Measurements from ENCODE around the gene CGRRF1. TPM values are rescaled to one million over a fixed set of nuclear protein-coding genes. Genes with fewer than 3 reads are reported as not detected.

The CGRRF1 gene
- total and polyA plus RNA-seq, 9 of the 15 experiments (the other 6 are each of a cell fraction or from before 2014, with no cell fraction given): 2.8 to 15.8 (median 4.6) TPM

DNA sequence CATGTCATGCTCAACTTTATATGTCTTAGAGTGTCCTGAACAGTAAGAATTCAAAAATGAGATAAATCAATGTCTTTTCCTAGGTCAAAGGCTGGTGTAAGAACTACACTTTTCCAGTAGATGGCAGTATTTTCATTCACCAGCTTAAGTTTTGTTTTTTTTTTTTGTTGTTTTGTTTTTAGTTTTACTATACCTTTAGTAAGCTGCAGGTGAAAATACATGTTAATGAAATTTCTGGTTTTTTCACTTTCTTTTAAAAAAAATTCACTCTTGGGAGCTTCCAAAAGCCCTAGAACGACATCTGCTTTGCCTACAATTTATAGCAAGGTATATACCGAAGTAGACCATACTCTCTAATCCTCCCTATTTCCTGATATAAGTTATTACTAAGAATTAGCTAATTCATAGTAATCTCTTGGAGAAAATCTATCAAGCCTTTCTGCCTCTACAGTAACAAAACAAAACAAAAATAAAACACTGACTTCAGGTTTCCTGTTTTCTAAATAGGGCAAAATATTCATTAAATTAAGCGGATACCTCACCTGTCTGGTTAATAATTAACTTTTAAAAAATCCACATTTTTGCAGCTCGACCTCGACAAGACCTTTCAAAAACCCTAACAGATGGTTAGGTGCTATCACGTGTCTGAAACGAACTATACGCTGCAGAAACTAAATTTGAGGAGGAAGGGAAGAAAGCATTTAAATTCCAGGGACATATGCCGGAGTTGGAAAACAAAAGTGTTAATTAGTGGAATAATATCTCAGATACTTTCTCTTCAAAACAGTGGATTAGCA lies 54.6 kb downstream of the CGRRF1 start (continued):
- TF ChIP-seq, protein P1, sequence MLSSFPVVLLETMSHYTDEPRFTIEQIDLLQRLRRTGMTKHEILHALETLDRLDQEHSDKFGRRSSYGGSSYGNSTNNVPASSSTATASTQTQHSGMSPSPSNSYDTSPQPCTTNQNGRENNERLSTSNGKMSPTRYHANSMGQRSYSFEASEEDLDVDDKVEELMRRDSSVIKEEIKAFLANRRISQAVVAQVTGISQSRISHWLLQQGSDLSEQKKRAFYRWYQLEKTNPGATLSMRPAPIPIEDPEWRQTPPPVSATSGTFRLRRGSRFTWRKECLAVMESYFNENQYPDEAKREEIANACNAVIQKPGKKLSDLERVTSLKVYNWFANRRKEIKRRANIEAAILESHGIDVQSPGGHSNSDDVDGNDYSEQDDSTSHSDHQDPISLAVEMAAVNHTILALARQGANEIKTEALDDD (IDR thresholded peaks at IDR 0.05): no peak
- TF ChIP-seq, protein P2, sequence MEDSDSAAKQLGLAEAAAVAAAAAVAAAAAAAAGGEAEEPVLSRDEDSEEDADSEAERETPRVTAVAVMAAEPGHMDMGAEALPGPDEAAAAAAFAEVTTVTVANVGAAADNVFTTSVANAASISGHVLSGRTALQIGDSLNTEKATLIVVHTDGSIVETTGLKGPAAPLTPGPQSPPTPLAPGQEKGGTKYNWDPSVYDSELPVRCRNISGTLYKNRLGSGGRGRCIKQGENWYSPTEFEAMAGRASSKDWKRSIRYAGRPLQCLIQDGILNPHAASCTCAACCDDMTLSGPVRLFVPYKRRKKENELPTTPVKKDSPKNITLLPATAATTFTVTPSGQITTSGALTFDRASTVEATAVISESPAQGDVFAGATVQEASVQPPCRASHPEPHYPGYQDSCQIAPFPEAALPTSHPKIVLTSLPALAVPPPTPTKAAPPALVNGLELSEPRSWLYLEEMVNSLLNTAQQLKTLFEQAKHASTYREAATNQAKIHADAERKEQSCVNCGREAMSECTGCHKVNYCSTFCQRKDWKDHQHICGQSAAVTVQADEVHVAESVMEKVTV (CRISPR knock-in tag; IDR thresholded peaks at IDR 0.05): 0 out of 2 replicates have a peak, but pooled peaks have one; percentile 13
- TF ChIP-seq ZNF3 (CRISPR knock-in tag; IDR thresholded peaks at IDR 0.05) (no peak), KHSRP (IDR thresholded peaks at IDR 0.05) (no peak), RNF2 (IDR thresholded peaks at IDR 0.05) (no peak), ZNF589 (CRISPR knock-in tag; IDR thresholded peaks at IDR 0.05; ENCODE audit: low read depth) (no peak), CBFB (CRISPR knock-in tag; IDR thresholded peaks at IDR 0.05) (no peak), ZNF253 (CRISPR knock-in tag; conservative IDR thresholded peaks at IDR 0.05) (no peak), RBFOX2 (IDR thresholded peaks at IDR 0.05; ENCODE audit: low read depth, low read length) (no peak), ZNF76 (CRISPR knock-in tag; IDR thresholded peaks at IDR 0.05; ENCODE audit: borderline replicate concordance) (no peak), NR2C1 (IDR thresholded peaks at IDR 0.05) (no peak), NR2C1 (tag; IDR thresholded peaks at IDR 0.05) (no peak), SIX5 (IDR thresholded peaks at IDR 0.05; ENCODE audit: borderline replicate concordance in 1 of 2, insufficient read depth in 1 of 2, low read depth in 1 of 2, low read length in 2 of 2) (no peak), ZNF354B (CRISPR knock-in tag; IDR thresholded peaks at IDR 0.05) (no peak), MYC (IDR thresholded peaks at IDR 0.05; ENCODE audit: low read depth, low read length) (no peak), MYC (CRISPR knock-in tag; IDR thresholded peaks at IDR 0.05; ENCODE audit: borderline replicate concordance, low read depth) (no peak), MAZ (CRISPR knock-in tag; conservative IDR thresholded peaks at IDR 0.05 in 1 of 2, IDR thresholded peaks at IDR 0.05 in 1 of 2) (no peak), MEIS2 (IDR thresholded peaks at IDR 0.05; ENCODE audit: partially characterized antibody) (peak; percentile 57), CSDE1 (IDR thresholded peaks at IDR 0.05) (no peak), ZFX (CRISPR knock-in tag; IDR thresholded peaks at IDR 0.05) (no peak)
- TF ChIP-seq, protein P3, sequence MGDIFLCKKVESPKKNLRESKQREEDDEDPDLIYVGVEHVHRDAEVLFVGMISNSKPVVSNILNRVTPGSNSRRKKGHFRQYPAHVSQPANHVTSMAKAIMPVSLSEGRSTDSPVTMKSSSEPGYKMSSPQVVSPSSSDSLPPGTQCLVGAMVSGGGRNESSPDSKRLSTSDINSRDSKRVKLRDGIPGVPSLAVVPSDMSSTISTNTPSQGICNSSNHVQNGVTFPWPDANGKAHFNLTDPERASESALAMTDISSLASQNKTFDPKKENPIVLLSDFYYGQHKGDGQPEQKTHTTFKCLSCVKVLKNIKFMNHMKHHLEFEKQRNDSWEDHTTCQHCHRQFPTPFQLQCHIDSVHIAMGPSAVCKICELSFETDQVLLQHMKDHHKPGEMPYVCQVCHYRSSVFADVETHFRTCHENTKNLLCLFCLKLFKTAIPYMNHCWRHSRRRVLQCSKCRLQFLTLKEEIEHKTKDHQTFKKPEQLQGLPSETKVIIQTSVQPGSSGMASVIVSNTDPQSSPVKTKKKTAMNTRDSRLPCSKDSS (IDR thresholded peaks at IDR 0.05; ENCODE audit: low read depth, partially characterized antibody): no peak
- TF ChIP-seq, protein P4, sequence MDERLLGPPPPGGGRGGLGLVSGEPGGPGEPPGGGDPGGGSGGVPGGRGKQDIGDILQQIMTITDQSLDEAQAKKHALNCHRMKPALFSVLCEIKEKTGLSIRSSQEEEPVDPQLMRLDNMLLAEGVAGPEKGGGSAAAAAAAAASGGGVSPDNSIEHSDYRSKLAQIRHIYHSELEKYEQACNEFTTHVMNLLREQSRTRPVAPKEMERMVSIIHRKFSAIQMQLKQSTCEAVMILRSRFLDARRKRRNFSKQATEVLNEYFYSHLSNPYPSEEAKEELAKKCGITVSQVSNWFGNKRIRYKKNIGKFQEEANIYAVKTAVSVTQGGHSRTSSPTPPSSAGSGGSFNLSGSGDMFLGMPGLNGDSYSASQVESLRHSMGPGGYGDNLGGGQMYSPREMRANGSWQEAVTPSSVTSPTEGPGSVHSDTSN (CRISPR knock-in tag; IDR thresholded peaks at IDR 0.05; ENCODE audit: low read depth): no peak
- TF ChIP-seq, protein P4 (tag; conservative IDR thresholded peaks at IDR 0.05; ENCODE audit: low read depth): peak; percentile 51

Measured in K562 (cell line).